GM19324 (cell line): ENCODE data around the gene S100A8.

Experiments used
- ATAC-seq: cut with Tn5 transposase; IDR thresholded peaks from one replicate; pipeline ENCODE4 v1.9.1; 2021; ENCODE audit warnings: mild to moderate bottlenecking, moderate library complexity; ENCODE audit not compliant: unreplicated experiment, low FRiP score

S100A8 gene

DNA sequence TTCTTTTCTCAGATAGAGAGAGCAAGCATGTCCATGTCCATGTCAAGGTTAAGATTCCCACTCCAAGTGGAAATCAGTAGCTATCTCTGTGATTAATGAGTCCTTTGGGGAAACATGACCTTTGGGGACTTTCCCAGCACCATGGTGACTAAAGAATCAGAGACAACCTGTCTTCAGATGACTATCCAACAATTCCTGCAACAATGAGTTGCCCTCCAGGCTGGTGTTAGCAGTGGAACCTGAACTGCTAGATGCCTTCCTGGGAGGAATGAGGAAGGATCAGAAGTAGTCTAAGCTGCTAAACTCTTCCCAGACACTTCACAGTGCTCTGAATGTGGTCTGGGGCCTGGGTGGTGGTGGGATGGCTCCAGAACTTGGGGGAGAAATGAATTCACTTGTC, 26.7 kb downstream of the S100A8 start:
- ATAC-seq: no peak

DNA sequence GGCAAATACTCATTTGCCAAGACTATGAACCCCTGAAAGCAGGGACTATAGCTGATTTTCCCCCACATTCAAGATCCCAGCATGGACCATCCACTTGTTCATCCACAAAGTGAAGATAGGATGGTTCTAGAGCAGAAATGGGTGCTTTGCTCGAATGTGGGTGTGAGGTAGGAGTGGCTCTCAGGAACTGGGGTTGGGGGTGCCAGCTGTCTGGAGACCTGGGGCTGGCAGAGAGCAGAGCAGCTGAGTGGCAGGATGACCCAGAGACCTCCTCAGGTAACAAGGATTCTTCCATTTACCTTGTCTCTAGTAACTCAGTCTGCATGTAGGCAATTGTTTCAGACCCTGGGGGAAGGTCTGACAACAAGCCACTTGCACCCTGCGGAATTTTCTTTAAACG, 27.2 kb downstream of the S100A8 start:
- ATAC-seq: no peak

DNA sequence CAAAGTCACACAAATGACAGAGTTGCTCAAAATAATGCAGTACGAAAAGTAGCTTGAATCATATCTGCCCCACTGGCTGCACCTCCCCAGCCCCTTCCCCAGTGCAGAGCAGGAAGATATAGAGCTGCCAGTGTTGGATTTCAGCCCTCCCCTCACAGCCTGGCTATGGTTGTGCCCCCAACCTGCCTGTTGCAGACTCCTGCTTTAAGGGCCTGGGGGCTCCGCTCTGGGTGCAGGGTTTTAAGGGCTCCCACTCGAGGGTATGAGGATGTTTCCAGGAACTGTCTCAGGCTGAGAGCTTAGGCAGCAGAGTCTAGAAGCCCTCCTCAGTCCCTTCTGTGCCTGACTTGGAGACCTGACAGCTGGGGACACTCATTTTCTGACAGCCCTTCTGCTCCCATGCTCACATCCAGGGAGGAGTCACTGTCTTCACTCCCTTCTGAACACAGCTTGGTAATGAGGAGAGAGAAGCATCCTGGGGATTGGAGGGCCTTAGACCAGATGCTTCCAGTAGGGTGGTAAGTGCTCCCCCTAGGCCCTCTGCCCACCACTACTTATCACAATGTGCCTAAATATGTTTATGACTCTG, 28.6 kb downstream of the S100A8 start:
- ATAC-seq: no peak

DNA sequence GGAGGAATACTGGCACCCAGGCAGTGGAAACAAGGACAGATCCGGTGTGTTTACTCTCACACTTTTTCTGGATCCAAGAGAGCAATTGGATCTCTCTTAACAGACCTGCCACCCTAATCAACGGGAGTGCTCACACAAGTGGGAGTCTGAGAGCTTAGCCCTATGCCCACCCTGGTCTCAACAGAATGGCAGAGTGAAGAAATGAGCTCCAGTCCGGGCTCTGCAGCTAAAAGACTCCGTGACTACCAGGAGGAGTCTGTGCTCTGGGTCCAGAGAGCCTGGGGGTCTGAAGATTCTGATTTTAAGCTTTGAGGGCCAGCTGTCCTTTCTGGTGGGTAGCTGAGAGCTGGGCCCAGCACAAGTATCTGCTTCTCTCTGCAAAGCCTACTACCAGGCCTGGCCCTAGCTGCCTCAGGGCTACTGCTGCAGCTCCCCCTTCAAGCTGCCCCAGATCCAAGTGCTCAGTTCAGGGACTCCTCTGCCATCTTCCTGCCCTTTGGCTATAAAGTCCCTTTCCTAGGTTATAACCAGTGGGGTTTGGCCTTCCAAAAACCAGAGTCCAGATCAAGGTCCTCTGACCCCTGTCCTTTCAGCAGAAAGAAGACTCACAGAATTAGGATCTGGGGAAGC, 29.3 kb downstream of the S100A8 start:
- ATAC-seq: no peak

DNA sequence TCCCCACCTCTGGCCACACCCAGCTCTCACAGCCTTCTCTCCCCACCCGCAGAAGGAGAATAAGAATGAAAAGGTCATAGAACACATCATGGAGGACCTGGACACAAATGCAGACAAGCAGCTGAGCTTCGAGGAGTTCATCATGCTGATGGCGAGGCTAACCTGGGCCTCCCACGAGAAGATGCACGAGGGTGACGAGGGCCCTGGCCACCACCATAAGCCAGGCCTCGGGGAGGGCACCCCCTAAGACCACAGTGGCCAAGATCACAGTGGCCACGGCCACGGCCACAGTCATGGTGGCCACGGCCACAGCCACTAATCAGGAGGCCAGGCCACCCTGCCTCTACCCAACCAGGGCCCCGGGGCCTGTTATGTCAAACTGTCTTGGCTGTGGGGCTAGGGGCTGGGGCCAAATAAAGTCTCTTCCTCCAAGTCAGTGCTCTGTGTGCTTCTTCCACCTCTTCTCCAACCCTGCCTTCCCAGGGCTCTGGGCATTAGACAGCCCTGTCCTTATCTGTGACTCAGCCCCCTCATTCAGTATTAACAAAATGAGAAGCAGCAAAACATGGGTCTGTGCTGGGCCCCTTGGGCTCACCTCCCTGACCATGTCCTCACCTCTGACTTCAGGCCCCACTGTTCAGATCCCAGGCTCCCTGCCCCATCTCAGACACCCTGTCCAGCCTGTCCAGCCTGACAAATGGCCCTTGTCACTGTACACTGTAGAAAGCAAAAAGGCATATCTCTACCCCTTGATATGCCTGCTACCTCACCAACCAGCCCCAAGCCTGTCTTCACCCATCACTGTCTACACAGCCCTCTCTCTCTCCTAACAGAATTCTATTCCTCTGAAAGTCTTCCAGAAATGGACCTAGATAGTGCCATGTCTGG, 30.0 kb downstream of the S100A8 start:
- no peak for ATAC-seq

DNA sequence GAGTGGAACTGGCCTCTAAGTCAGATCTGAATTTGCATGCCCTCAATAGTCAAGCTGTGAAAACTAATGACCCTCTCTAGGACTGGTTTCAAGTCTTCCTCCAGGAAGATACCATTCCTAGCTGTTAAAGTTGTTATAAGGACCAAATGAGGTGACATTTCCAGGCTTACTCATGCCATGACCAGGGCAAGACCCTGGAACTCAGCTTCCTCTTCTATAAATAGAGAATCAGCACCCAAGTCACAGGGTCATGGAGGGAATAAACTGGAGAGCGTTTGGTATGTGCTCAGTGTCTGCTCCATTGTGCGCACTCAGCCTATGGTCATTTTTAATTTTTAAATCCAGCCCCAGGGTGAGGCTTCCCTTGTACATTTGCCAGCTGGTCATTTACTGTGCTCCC, 30.7 kb downstream of the S100A8 start:
- no peak for ATAC-seq

DNA sequence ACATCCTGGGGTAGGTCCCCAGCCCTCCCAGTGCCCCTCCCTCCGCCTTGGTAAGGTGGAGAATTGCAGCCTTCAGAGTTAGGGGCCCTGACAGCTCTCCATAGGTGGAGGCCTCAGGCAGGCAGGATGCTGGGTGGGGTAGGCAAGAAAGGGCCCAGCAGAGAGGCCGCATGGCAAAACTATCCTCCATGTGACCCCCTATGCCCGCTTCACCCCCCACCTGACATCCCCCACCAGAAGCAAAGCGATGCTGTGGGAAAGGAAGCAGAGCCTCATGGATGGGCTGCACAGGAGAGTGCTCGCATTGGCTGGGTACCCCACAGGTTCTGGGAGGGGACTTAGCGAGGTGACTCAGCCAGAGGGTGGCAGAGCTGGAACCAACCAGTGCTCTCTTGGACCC, 31.6 kb downstream of the S100A8 start:
- no peak for ATAC-seq

DNA sequence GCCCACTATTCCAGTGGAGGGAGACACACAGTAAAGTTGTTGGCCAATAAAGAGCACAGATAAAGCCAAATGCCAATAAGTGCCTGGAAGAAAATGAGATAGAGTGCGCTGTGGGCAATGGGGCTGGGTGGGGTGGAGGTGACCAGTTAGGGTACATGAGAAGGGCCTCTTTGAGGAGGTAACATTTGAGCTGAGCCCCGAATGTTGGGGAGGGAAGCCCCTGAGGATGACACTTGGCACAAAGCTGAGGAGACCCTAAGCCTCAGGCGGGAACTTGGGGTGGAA, 32.2 kb downstream of the S100A8 start:
- ATAC-seq: no peak

DNA sequence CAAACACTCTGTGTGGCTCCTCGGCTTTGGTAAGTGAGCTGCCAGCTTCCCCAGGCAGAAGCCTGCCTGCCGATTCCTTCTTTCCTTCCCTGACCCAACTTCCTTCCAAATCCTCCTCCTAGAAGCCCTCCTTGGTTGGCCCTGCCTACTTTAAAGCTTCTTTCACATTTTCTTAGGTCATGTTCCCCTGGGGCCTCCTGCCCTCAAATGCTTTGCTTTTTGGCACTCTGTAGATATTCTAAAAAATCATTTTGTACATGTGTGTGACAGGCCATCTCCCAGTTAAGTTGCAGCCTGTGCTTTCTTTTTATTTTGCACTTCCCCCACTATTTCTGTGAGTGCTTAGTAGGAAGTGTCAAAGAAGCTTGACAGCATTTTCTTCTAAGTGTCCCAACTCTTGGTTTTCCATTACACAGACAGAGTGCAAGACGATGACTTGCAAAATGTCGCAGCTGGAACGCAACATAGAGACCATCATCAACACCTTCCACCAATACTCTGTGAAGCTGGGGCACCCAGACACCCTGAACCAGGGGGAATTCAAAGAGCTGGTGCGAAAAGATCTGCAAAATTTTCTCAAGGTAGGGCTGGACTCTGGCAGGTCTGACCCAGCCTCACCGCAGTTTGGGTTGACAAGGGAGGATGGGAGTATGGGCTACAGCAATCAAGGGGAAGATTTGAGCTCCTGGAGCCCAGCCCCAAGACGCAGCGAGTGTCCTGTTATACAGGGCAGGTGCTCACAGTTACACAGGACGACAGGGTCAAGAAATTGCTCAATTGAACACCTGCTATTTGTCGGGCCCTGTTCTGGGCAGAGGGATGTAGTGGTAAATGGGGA, 32.8 kb downstream of the S100A8 start, which contains the start of gene S100A9:
S100A9 (plus strand) TSS at position 2 of the 838 bp plus-strand sequence; CDS start at position 432, 430 bp downstream.
- no peak for ATAC-seq

DNA sequence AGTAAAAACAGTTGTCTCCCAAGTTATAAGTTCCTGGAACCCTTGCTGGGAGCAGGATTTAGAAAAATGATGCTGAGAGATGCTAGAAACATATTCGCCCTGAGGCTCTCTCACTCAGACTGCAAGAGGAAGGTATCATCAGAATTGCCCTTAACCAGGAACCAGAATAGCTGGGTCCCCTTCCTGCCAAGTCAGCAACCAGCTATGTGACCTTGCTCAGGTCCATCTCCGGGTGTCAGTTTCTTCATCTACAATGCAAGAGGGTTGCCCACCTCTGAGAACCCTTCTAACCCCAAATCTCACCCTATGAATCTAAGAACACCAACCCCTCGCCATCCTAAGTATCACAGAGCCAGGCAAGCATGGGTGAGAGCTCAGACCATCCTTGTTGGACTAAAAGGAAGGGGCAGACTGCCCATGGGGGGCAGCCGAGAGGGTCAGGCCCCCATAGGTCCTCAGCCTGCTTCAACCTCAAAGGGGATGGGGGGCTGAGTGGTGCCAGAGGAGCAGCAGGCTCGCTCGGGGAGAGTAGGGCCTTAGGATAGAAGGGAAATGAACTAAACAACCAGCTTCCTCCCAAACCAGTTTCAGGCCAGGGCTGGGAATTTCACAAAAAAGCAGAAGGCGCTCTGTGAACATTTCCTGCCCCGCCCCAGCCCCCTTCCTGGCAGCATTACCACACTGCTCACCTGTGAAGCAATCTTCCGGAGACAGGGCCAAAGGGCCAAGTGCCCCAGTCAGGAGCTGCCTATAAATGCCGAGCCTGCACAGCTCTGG, 33.6 kb downstream of the S100A8 start:
- ATAC-seq: no peak

DNA sequence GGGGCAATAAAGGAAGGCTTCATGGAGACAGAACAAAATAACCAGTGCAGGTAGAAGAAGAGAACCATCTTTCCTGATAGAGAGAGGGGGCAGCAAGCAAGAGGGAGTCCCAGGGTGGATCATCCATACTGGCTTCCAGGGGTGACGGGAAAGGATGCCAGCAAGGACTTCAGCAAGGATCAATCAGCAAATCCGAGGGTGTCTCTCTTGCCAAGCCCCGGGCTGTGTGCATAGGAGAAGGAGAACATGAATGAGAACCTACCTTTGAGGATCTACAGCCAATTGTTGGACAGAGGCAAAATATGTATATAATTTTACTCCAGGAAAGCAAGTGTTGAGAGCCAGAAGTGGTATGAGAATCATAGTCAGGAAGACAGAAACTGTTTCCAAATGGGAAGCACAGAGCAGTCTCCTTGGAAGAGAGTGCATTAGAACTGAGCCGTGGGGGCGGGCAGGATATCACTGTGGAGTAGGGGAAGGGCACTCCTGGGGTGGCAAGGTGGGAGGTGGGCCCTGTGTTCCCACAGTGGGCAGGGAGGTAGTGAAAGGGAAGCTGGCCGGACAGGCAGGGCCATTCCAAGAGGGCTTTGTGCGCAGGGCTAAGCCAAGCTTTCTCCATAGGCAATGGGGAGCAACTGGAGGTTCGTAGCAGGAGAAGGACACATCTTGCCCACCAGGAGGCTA, 34.3 kb downstream of the S100A8 start:
- no peak for ATAC-seq

DNA sequence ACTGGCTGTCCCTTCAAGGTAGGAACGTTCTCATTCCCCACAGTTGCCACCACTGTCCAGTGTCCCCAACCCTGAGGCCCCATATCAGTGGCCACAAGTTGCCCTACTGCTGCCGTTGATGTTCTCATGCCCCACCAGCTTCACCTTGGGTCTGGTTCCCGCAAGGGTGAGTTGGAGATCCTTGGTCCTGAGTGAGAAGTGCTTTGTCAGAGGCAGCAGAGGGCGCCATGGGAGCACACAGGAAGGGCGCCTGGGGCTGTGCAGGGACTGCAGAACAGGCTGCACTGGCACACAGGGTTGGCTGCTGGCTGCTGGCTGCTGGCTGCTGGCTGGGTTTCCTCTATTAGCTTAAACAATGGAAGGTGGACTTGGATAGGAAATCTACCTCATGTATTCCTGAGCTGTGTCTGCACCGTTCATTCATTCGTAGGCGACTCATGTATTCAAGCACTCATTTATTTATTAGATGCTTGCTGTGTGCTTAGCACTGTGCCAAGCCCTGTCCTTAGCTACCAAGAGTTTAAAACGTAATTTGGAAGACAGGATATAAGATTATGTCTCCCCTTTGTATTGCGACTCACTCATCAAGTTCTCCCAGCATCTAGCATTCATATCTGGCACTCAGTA, 35.3 kb downstream of the S100A8 start:
- no peak for ATAC-seq

DNA sequence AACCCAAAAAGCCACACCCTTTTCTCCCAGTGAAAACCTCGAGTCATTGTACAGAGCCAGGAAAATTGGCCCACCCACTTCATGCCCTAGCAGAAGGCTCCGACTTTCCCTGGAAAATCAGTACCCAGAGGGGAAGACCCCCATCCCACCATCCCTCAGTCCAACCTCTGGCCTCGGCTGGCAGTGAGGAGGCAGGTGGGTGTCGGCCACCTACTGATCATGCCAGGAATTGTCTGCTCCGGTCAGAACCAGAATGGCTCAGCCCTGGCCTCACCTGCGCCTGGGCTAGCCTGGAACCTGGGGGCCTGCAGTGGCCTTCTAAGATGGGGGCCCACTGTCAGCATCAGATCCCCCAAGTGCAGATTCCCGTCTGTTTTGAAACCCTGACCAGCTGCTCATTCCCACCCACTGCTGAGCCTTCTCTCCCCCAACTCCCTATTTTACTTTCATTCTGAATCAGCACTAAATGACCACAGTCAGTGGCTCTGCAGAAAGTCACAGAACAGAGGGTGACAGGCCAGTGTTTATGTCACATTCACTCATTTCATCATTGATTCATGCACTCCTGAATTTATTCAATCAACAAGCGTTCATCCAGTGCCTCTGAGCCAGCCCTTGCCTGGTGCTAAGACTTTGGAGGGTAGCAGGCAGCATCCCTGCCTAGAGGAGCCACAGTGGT, 36.2 kb downstream of the S100A8 start:
- ATAC-seq: no peak

DNA sequence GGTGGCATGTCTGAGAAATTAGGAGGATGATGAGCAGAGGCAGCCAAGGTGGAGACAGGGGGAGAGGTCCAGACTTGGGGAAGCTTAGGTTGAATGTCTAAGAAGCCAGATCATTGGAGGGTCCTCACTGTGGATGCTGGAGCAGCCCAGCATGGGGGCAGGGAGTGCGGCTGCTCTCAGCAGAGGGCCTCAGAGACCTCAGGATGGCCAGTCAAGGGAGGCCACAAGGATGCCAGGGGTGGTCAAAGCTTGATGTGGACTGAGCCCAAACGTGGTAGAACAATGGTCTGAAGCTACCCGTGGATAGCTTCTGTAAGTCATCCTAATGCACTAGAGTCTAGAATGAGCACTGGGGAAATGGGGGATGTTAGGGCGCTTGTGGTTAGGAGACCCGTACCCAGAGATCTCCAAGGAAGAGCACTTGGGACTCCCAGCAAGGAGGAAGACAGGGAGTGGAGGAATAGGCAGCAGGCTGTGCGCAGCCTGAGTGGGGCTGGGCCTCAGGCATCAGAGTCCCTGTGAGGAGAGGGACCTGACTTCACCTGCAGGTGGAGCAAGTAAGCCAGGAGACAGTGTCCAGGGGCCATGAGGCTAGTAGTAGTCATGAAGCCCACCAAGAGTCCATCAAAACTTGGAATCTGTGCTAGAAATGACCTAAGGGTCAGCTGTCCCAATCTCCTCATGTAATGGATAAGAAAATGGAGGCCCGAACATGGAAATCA, 37.5 kb downstream of the S100A8 start:
- no peak for ATAC-seq

DNA sequence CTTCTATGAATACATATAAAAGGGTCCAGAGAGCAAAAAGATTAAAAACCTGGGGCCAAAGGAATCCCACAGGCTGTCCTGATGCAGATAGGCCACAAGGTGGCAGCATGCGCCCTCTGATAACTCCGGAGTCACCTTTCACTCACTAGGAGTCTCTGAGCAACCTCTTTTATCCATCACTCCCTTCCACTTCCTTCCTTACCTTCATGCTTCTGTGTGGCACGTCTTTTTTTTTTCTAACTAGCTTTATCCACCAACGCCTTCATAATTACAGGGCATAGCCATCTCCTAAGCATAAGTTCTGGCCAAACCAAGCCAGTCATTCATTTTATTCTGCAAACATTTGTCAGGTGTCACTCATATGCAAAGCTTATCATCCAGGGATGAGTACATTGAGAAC, 38.4 kb downstream of the S100A8 start:
- no peak for ATAC-seq

DNA sequence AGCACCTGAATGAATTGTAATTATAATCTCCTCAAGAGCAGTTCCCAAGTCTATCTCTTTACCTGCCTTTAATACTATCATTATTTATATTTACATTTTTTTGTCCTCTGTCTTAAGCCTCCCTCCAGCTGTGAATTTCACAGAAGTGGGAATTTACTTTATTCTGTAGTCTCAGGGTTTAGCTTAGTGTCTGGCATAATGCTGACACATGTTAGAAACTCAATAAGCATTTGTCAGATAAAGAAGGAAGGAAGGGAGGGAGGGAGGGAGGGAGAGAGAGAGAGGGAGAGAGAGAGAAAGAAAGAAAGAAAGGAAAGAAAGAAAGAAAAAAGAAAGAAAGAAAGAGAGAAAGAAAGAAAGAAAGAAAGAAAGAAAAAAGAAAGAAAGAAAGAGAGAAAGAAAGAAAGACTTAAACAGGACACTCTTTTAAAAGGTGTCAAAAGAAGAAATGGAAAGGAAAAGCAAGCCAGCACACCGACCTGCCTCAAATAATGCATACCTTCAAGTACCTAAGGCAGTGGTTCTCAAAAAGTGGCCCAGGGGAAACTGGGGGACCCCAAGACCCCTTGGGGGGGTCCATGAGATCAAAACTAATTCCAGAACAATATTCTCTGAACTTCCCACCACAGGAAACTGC, 40.4 kb downstream of the S100A8 start:
- ATAC-seq: no peak
